Naive thymus-derived CD4-positive, alpha-beta T cell (primary cell): ENCODE results near the gene CDK9. TPM values are rescaled to one million over a fixed set of nuclear protein-coding genes. Genes with fewer than 3 reads are reported as not detected.

ENCODE experiments used
- ATAC-seq: fragments of 150-1000 bp; cut with Tn5 transposase; 2 replicates; pipeline ENCODE4 v1.10.0; 2021; ENCODE audit warnings: mild to moderate bottlenecking, moderate library complexity
- CTCF ChIA-PET: fragments of 350-600 bp; sonication (Branson Sonifier 250); formaldehyde crosslinking; loops from one replicate; lab custom pipeline; 2021; ENCODE audit warnings: antibody characterized with exemption; lab: Charles Lee
- POLR2A ChIA-PET: fragments of 350-600 bp; sonication (Branson Sonifier 250); formaldehyde crosslinking; loops from one replicate; lab custom pipeline; 2021; ENCODE audit warnings: antibody characterized with exemption, inconsistent platforms; lab: Charles Lee
- DNase-seq, 9 donors: peaks; one replicate each; pipeline versions ENCODE4 v3.0.0 to v3.0.0-alpha.2; 2020 to 2022; ENCODE audit warnings: mixed read lengths in 1 of 9
- H3K27ac ChIP-seq: one replicate; pipeline ENCODE4 v1.7.0; 2013; ENCODE audit warnings: mild to moderate bottlenecking, low read depth, low read length, moderate library complexity
- H3K27me3 ChIP-seq, 2 donors: one replicate each; pipeline ENCODE4 v1.7.0; 2013; ENCODE audit warnings: low read length in 2 of 2, mild to moderate bottlenecking in 2 of 2, moderate library complexity in 2 of 2; ENCODE audit not compliant: control insufficient read depth in 2 of 2, insufficient read depth in 2 of 2
- H3K36me3 ChIP-seq, 3 experiments: 1 replicate in 2 of 3; 2 replicates in 1 of 3; pipeline ENCODE4 v1.7.0; 2013; ENCODE audit warnings: low read length in 3 of 3, mild to moderate bottlenecking in 3 of 3, moderate library complexity in 1 of 3; ENCODE audit not compliant: insufficient read depth in 3 of 3, control insufficient read depth in 2 of 3
- H3K4me1 ChIP-seq, 2 donors: one replicate each; pipeline ENCODE4 v1.7.0; 2013; ENCODE audit warnings: low read length in 2 of 2, mild to moderate bottlenecking in 2 of 2, moderate library complexity in 1 of 2; ENCODE audit not compliant: control insufficient read depth in 2 of 2, insufficient read depth in 2 of 2
- H3K4me3 ChIP-seq: 2 replicates; pipeline ENCODE4 v1.7.0; 2013; ENCODE audit warnings: mild to moderate bottlenecking, low read length
- H3K9me3 ChIP-seq, 3 experiments: 1 replicate in 2 of 3; 2 replicates in 1 of 3; pipeline ENCODE4 v1.7.0; 2013; ENCODE audit warnings: low read length in 3 of 3; ENCODE audit not compliant: control insufficient read depth in 2 of 3
- H3K27ac Mint-ChIP-seq, 9 donors: one replicate each; pipeline ENCODE4 v1.8.0; 2020 to 2022; ENCODE audit warnings: mixed read lengths in 9 of 9, mild to moderate bottlenecking in 8 of 9, moderate library complexity in 5 of 9, inconsistent platforms in 2 of 9
- H3K27me3 Mint-ChIP-seq, 5 donors: one replicate each; pipeline ENCODE4 v1.8.0; 2021 to 2022; ENCODE audit warnings: mixed read lengths in 5 of 5, mild to moderate bottlenecking in 1 of 5
- H3K36me3 Mint-ChIP-seq, 5 donors: one replicate each; pipeline ENCODE4 v1.8.0; 2020 to 2022; ENCODE audit warnings: mixed read lengths in 5 of 5, mild to moderate bottlenecking in 3 of 5, inconsistent platforms in 1 of 5
- H3K4me1 Mint-ChIP-seq, 7 donors: one replicate each; pipeline ENCODE4 v1.8.0; 2020 to 2022; ENCODE audit warnings: mixed read lengths in 7 of 7, mild to moderate bottlenecking in 3 of 7, inconsistent platforms in 1 of 7
- H3K4me3 Mint-ChIP-seq, 10 donors: one replicate each; pipeline ENCODE4 v1.8.0; 2020 to 2022; ENCODE audit warnings: mild to moderate bottlenecking in 10 of 10, mixed read lengths in 10 of 10, moderate library complexity in 6 of 10, inconsistent platforms in 2 of 10
- H3K9me3 Mint-ChIP-seq, 11 donors: one replicate each; pipeline ENCODE4 v1.8.0; 2020 to 2022; ENCODE audit warnings: mixed read lengths in 11 of 11, mild to moderate bottlenecking in 4 of 11, inconsistent platforms in 1 of 11, moderate library complexity in 1 of 11
- intact Hi-C, 2 donors: fragments of 100-400 bp; cut with micrococcal nuclease; formaldehyde crosslinking; loops; one replicate each; pipeline ENCODE4 v1.15.1; 2023
- polyA plus RNA-seq, 2 donors: library from polyadenylated mRNA; unstranded; fragments of 300-500 nt; fragmentation: Illumina TruSeq; gene quantifications; one replicate each; pipeline ENCODE4 v1.2.3, GENCODE V29; 2021
- total RNA-seq, 6 experiments: library from RNA in 5 of 6; stranded (reverse) in 5 of 6; gene quantifications; 1 replicate in 5 of 6; 2 replicates in 1 of 6; pipeline ENCODE4 v1.2.3 and lab custom pipeline; 2021 to 2026

CDK9 gene
- total and polyA plus RNA-seq, 7 experiments from 2014 or later = 37.5 to 135 (median 120) TPM

DNA sequence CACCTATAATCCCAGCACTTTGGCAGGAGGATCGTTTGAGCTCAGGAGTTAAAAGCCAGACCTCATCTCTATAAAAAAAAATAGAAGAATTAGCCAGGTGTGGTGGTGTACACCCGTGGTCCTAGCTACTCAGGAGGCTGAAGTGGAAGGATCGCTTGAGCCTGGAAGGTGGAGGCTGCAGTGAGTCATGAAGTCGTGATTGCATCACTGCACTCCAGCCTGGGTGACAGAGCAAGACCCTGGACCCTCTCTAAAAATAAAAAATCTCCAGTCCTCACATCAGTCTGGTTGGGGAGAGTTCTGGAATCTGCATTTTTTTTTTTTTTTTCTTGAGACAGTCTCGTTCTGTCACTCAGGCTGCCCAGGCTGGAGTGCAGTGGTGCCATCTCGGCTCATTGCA lies 26.2 kb downstream of the CDK9 start:
- Mint-ChIP-seq H3K27ac (no peak overlapping the region), H3K4me1 (no peaks in the 10 kb centered on the region), H3K4me3 (no peak overlapping the region), H3K9me3 (no peaks in the 10 kb centered on the region), H3K36me3 (peaks cover 0 to 20% (median 0%) of the 10 kb centered on the region in 5 donors), H3K27me3 (no peaks in the 10 kb centered on the region)
- ChIA-PET POLR2A (no interaction called here), CTCF (interaction anchor here (0.7 kb wide), 1 partner anchor 28 kb away, joined by 5 read pairs; no protein-coding TSS in a partner anchor)
- Histone ChIP-seq H3K4me1 (no peaks in the 10 kb centered on the region), H3K27me3 (no peaks in the 10 kb centered on the region), H3K27ac (no peak overlapping the region), H3K4me3 (no peak overlapping the region), H3K9me3 (no peaks in the 10 kb centered on the region), H3K36me3 (peaks cover 0 to 88% (median 21%) of the 10 kb centered on the region in 3 experiments)
- DNase-seq (no peak), ATAC-seq (no peak)
- intact Hi-C loops = no loop called here

DNA sequence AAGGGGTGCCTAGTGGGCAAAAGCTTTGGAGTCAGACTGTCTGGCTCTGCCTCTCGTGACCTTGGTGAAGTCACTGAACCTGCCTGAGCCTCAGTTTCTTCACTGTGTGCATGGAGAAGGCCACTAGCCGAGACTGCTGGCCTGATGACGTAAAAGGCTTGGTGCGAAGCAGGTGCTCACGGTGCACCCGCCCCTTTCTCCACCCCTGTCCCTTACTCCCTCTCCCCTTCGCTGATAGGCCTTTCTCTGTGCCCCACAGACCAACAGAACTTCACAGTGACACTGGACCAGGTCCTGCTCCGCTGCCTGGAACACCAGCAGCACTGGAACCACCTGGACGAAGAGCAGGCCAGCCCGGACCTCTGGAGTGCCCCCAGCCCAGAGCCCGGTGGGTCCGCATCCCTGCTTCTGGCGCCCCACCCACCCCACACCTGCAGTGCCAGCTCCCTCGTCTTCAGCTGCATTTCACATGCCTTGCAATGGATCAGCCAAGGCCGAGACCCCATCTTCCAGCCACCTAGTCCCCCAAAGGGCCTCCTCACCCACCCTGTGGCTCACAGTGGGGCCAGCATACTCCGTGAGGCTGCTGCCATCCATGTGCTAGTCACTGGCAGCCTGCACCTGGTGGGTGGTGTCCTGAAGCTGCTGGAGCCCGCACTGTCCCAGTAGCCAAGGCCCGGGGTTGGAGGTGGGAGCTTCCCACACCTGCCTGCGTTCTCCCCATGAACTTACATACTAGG lies 27.3 kb downstream of the CDK9 start:
- no peak overlapping the region for H3K4me3 ChIP-seq
- H3K4me1 ChIP-seq = no peaks in the 10 kb centered on the region
- ChIA-PET POLR2A (interaction anchor here (0.8 kb wide), 1 partner anchor 259 kb away, joined by 3 read pairs; no protein-coding TSS in a partner anchor), CTCF (interaction anchor here (1.0 kb wide), 1 partner anchor 78 kb away, joined by 6 read pairs; the partner anchor contains the start of gene TOR2A)
- H3K27ac ChIP-seq = no peak overlapping the region
- intact Hi-C loops = no loop called here
- H3K36me3 ChIP-seq = peaks cover 0 to 88% (median 18%) of the 10 kb centered on the region in 3 experiments
- Mint-ChIP-seq H3K9me3 (no peaks in the 10 kb centered on the region), H3K36me3 (peaks cover 0 to 21% (median 0%) of the 10 kb centered on the region in 5 donors), H3K27me3 (no peaks in the 10 kb centered on the region), H3K27ac (no peak overlapping the region), H3K4me3 (no peak overlapping the region), H3K4me1 (peaks cover 0 to 4% (median 0%) of the 10 kb centered on the region in 7 donors)
- H3K27me3 ChIP-seq = no peaks in the 10 kb centered on the region
- H3K9me3 ChIP-seq = no peaks in the 10 kb centered on the region
- ATAC-seq (no peak), DNase-seq (no peak)

DNA sequence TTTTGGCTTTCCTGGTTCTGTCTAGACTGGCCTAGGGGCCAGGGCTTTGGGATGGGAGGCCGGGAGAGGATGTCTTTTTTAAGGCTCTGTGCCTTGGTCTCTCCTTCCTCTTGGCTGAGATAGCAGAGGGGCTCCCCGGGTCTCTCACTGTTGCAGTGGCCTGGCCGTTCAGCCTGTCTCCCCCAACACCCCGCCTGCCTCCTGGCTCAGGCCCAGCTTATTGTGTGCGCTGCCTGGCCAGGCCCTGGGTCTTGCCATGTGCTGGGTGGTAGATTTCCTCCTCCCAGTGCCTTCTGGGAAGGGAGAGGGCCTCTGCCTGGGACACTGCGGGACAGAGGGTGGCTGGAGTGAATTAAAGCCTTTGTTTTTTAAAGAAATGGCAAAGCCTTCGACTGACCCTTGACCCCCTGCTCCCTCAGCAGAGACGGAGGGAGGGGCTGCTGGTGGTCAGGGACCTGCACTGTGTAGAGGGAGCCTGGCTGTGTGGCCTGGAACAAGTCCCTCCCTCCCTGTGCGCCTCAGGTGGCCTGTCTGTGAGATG lies 27.9 kb downstream of the CDK9 start:
- H3K27ac Mint-ChIP-seq = no peak overlapping the region
- H3K36me3 Mint-ChIP-seq = peaks cover 0 to 27% (median 0%) of the 10 kb centered on the region in 5 donors
- no peak overlapping the region for H3K27ac ChIP-seq
- ATAC-seq = no peak
- H3K4me1 Mint-ChIP-seq = peaks cover 0 to 4% (median 0%) of the 10 kb centered on the region in 7 donors
- H3K9me3 ChIP-seq = no peaks in the 10 kb centered on the region
- peaks cover 0 to 86% (median 13%) of the 10 kb centered on the region in 3 experiments for H3K36me3 ChIP-seq
- H3K4me3 ChIP-seq = no peak overlapping the region
- ChIA-PET POLR2A (no interaction called here), CTCF (no interaction called here)
- no peaks in the 10 kb centered on the region for H3K27me3 ChIP-seq
- H3K4me3 Mint-ChIP-seq = no peak overlapping the region
- intact Hi-C loops = no loop called here
- no peaks in the 10 kb centered on the region for H3K9me3 Mint-ChIP-seq
- no peaks in the 10 kb centered on the region for H3K4me1 ChIP-seq
- H3K27me3 Mint-ChIP-seq = no peaks in the 10 kb centered on the region
- no peak for DNase-seq

DNA sequence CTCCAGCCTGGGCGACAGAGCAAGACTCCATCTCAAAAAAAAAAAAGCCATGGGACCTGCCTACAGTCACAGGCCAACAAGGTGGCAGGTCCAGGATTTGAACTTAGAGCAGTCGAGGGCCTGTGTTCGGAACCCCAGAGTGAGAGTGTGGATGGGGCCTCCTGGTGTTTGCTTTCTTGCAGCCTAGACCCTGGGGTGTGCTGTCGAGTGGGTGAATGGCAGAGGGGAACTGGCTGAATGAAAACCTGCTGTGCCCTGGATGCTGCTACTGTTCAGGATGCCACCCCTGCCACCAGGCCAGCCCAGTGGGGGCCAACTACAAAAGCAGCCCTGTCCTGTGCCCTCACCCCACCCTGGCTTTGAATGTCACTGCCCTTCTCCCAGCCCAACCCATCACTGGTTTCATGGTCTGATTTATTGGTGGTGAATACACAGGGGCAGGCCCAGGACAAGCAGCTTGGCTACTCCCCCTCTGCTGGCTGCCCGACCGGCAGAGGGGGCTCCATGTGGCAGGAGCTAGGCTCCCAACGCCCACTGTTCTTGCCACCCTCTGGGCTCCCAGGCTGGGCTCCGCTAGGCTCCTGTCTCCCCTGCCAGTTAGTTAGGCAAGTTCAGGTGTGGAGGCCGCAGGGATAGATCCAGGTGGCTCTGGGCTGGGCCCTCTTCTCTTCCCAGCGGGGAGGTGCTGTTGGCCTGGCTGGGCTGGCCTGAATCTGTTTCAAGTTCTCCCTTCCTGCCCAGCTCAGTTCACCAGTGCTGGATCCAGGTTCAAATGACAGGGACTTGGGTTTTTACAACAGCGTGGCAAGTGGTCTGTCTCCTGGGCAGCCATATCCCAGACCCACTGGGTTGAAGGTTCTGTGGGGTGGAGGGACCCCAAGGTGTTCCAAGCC lies 29.0 kb downstream of the CDK9 start:
- intact Hi-C loops = no loop called here
- DNase-seq (no peak), ATAC-seq (no peak)
- Histone ChIP-seq H3K9me3 (no peaks in the 10 kb centered on the region), H3K27ac (no peak overlapping the region), H3K27me3 (no peaks in the 10 kb centered on the region), H3K4me3 (no peak overlapping the region), H3K4me1 (no peaks in the 10 kb centered on the region), H3K36me3 (peaks cover 0 to 86% (median 9%) of the 10 kb centered on the region in 3 experiments)
- H3K9me3 Mint-ChIP-seq = no peaks in the 10 kb centered on the region
- peaks cover 0 to 4% (median 0%) of the 10 kb centered on the region in 7 donors for H3K4me1 Mint-ChIP-seq
- no peaks in the 10 kb centered on the region for H3K27me3 Mint-ChIP-seq
- no peak overlapping the region for H3K27ac Mint-ChIP-seq
- CTCF ChIA-PET = no interaction called here
- peaks cover 0 to 27% (median 0%) of the 10 kb centered on the region in 5 donors for H3K36me3 Mint-ChIP-seq
- no peak overlapping the region for H3K4me3 Mint-ChIP-seq
- POLR2A ChIA-PET = interaction anchor here (1.0 kb wide), 1 partner anchor 27 kb away, joined by 3 read pairs; no protein-coding TSS in a partner anchor

DNA sequence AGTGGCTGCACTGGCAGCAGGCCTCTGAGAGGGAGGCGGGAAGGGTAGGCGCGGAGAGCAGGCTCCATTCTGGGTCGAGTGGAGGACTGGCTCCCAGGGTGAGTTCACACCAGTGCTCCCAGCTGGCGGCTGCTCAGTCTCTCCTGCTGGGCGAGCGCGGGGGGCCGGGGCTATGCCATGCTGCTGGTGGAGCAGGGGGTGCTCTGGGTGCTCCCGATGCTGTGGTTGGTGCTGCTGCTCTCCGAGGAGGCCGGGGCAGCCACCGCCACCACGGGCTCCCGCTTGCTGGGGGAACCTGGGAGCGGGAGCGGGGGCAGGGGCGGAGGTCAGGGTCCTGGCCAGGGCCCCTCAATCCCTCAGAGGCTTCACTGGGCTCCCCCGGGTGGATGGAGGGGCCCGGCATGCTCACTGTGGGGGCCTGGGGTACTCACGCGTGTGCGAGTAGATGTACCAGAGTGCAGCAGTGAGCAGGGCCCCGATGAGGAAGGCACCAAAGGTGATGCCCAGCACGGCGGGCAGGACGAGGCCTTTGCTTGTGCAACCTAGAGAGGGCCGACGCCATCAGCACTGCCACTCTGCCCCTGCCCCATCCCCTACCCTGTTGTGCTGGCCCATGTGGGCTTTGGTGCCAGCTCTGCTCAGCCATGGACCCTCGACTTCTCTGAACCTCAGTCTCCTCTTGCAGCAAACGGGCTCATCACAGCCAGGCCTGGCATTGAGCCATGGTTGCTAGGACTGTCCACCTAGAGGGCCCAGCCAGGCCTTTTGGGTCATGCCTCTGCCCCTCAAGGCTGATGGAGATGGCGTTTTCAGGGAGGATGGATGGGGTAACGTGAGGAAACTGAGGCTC lies 29.9 kb downstream of the CDK9 start:
- peak in 1 of 9 donors; percentile 7 for DNase-seq
- no peaks in the 10 kb centered on the region for H3K4me1 ChIP-seq
- H3K9me3 Mint-ChIP-seq = no peaks in the 10 kb centered on the region
- no peaks in the 10 kb centered on the region for H3K27me3 ChIP-seq
- ChIA-PET POLR2A (interaction anchor here (1.0 kb wide), 1 partner anchor 28 kb away, joined by 3 read pairs; no protein-coding TSS in a partner anchor), CTCF (no interaction called here)
- peaks cover 0 to 4% (median 0%) of the 10 kb centered on the region in 7 donors for H3K4me1 Mint-ChIP-seq
- peaks cover 0 to 27% (median 0%) of the 10 kb centered on the region in 5 donors for H3K36me3 Mint-ChIP-seq
- H3K4me3 ChIP-seq = no peak overlapping the region
- H3K27ac Mint-ChIP-seq = no peak overlapping the region
- ATAC-seq = peak; percentile 12
- H3K9me3 ChIP-seq = no peaks in the 10 kb centered on the region
- peaks cover 0 to 79% (median 9%) of the 10 kb centered on the region in 3 experiments for H3K36me3 ChIP-seq
- H3K4me3 Mint-ChIP-seq = no peak overlapping the region
- H3K27me3 Mint-ChIP-seq = no peaks in the 10 kb centered on the region
- intact Hi-C loops = no loop called here
- H3K27ac ChIP-seq = no peak overlapping the region

DNA sequence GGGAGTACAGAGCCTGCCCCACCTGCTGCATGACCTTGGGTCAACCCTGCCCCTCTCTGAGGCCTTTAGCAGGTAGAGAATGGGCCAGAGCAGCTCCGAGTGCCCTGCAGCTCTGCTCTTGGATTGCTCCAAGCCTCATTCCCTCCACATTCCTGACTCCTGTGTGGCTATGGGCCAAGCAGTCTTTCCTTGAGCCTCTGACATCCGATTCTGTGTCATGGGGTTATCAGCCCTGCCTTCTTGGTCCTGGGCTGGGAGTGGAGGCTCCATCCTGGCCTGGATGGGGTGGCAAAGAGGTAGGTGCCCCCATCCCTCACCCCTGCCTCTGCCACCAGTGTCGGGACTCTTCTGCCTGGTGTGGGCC lies 30.5 kb downstream of the CDK9 start:
- Mint-ChIP-seq H3K27me3 (no peaks in the 10 kb centered on the region), H3K4me3 (no peak overlapping the region), H3K9me3 (no peaks in the 10 kb centered on the region), H3K36me3 (peaks cover 0 to 27% (median 3%) of the 10 kb centered on the region in 5 donors), H3K27ac (no peak overlapping the region), H3K4me1 (peaks cover 0 to 4% (median 0%) of the 10 kb centered on the region in 7 donors)
- ChIA-PET POLR2A (no interaction called here), CTCF (no interaction called here)
- H3K27me3 ChIP-seq = no peaks in the 10 kb centered on the region
- no peak overlapping the region for H3K27ac ChIP-seq
- no peak overlapping the region for H3K4me3 ChIP-seq
- intact Hi-C loops = no loop called here
- peaks cover 0 to 77% (median 9%) of the 10 kb centered on the region in 3 experiments for H3K36me3 ChIP-seq
- no peaks in the 10 kb centered on the region for H3K4me1 ChIP-seq
- no peaks in the 10 kb centered on the region for H3K9me3 ChIP-seq
- DNase-seq (no peak), ATAC-seq (no peak)
